AG04449 (cell line): ENCODE data around the gene IQCK.
A peak's percentile ranks its signal among the peaks of the same experiment; 100 is the strongest.
"Not testable (repeated sequence)": the region's sequence is repeated elsewhere in the genome, so short reads cannot be mapped to it uniquely, and the experiment has no call there.

Source experiments
- CTCF ChIA-PET: fragments of 350-600 bp; formaldehyde crosslinking; extraction: SDS; loops from one replicate; lab custom pipeline; 2021; ENCODE audit warnings: antibody characterized with exemption; lab: Yijun Ruan, JAX
- POLR2A ChIA-PET: fragments of 400-600, 350-600 bp; formaldehyde crosslinking; extraction: SDS; loops from one replicate; lab custom pipeline; 2020; ENCODE audit warnings: antibody characterized with exemption, inconsistent platforms; lab: Yijun Ruan, JAX
- DNase-seq: peaks from one replicate; pipeline ENCODE4 v3.0.0-alpha.2; 2010; ENCODE audit warnings: low read depth, low spot score
- H3K4me3 ChIP-seq: 2 replicates; pipeline ENCODE4 v1.5.1; 2011; ENCODE audit warnings: low read depth, mild to moderate bottlenecking, control low read depth, low read length
- CTCF ChIP-seq: IDR thresholded peaks from one replicate; pipeline ENCODE4 v1.5.1; 2011; ENCODE audit warnings: mild to moderate bottlenecking, moderate library complexity, low read length, control low read depth, inconsistent platforms; ENCODE audit not compliant: insufficient read depth; ENCODE audit errors: missing control alignments

Gene IQCK

GRCh38 chr16:19717741-19718623 lies at the start of gene IQCK, which contains the start of gene KNOP1:
Gene IQCK (plus strand): TSS chr16:19718271. CDS start chr16:19718307, 36 bp downstream.
Gene KNOP1 (minus strand): TSS chr16:19718227. CDS start chr16:19715035, 3,192 bp downstream.
- peak within 1 kb of the TSS; percentile 99 for H3K4me3 ChIP-seq
- ChIA-PET CTCF (interaction anchor here (1.0 to 1.1 kb wide), 2 partner anchors 155 to 170 kb away, joined by 3 to 4 read pairs; no protein-coding TSS in a partner anchor), POLR2A (interaction anchor here (0.6 to 1.1 kb wide), 2 partner anchors 8 to 21 kb away, joined by 3 read pairs; no protein-coding TSS in a partner anchor)
- no peak for TF ChIP-seq CTCF
- peak; percentile 17 for DNase-seq

- no peak for TF ChIP-seq CTCF
- DNase-seq, result peak; percentile 2
- POLR2A ChIA-PET, result interaction anchor here (0.6 kb wide), 1 partner anchor 192 kb away, joined by 3 read pairs; no protein-coding TSS in a partner anchor
- no peak overlapping the region for H3K4me3 ChIP-seq
- CTCF ChIA-PET, result interaction anchor here (0.7 to 1.6 kb wide), 6 partner anchors 17 to 212 kb away, joined by 3 to 5 read pairs (median 4); partner anchors contain the start of gene GPRC5B
These were observed 45.7 kb upstream of the IQCK start for GRCh38 chr16:19672378-19672777.

- TF ChIP-seq CTCF, result no peak
- POLR2A ChIA-PET, result no interaction called here
- no peak for DNase-seq
- no peak overlapping the region for H3K4me3 ChIP-seq
- CTCF ChIA-PET, result no interaction called here
These were observed 43.6 kb upstream of the IQCK start for GRCh38 chr16:19674485-19674884.

- no peak for DNase-seq
- H3K4me3 ChIP-seq, result no peak overlapping the region
- ChIA-PET POLR2A (no interaction called here), CTCF (interaction anchor here (0.8 to 1.1 kb wide), 2 partner anchors 9 to 94 kb away, joined by 3 read pairs; no protein-coding TSS in a partner anchor)
- no peak for TF ChIP-seq CTCF
These were observed 40.7 kb upstream of the IQCK start for GRCh38 chr16:19677402-19677801.

GRCh38 chr16:19678804-19679203 lies 39.3 kb upstream of the IQCK start:
- H3K4me3 ChIP-seq, result no peak overlapping the region
- ChIA-PET CTCF (interaction anchor here (1.1 kb wide), 1 partner anchor 208 kb away, joined by 3 read pairs; no protein-coding TSS in a partner anchor), POLR2A (no interaction called here)
- no peak for TF ChIP-seq CTCF
- no peak for DNase-seq

GRCh38 chr16:19679281-19679680 lies 38.8 kb upstream of the IQCK start:
- DNase-seq, H3K4me3 ChIP-seq: not testable (repeated sequence)
- CTCF ChIA-PET, result interaction anchor here (0.9 to 1.1 kb wide), 2 partner anchors 11 to 207 kb away, joined by 3 to 4 read pairs; no protein-coding TSS in a partner anchor

More at GRCh38 chr16:19679281-19679680, 38.8 kb upstream of the IQCK start:
- POLR2A ChIA-PET, result not testable (repeated sequence)
